CD4-positive, alpha-beta T cell (primary cell): ENCODE data around the gene CAMKK2. TPM values are rescaled to one million over a fixed set of nuclear protein-coding genes. Genes with fewer than 3 reads are reported as not detected.

Experiments
- ATAC-seq: fragments of 200-7000 bp; cut with Tn5 transposase; one replicate; pipeline ENCODE4 v1.10.0; 2022; ENCODE audit warnings: mild to moderate bottlenecking; ENCODE audit not compliant: poor library complexity
- CTCF ChIA-PET: fragments of 350-600 bp; sonication (Branson Sonifier 250); formaldehyde crosslinking; loops from one replicate; lab custom pipeline; 2021; ENCODE audit warnings: antibody characterized with exemption, inconsistent platforms; lab: Charles Lee
- POLR2A ChIA-PET: fragments of 350-600 bp; sonication (Branson Sonifier 250); formaldehyde crosslinking; loops from one replicate; lab custom pipeline; 2021; ENCODE audit warnings: antibody characterized with exemption, inconsistent platforms; lab: Charles Lee
- DNase-seq, 14 experiments: peaks; one replicate each; pipeline ENCODE4 v3.0.0-alpha.2; 2013 to 2020; ENCODE audit warnings: mixed read lengths in 2 of 14
- H3K27ac ChIP-seq, 2 donors: one replicate each; pipeline versions ENCODE4 v1.5.1 to v1.7.0; 2013; ENCODE audit warnings: low read length in 2 of 2, low read depth in 1 of 2, mild to moderate bottlenecking in 1 of 2
- H3K27me3 ChIP-seq, 2 experiments: 1 replicate in 1 of 2; 2 replicates in 1 of 2; pipeline versions ENCODE4 v1.6.1 to v1.7.0; 2013; ENCODE audit warnings: low read length in 2 of 2, control low read depth in 1 of 2, mild to moderate bottlenecking in 1 of 2, moderate library complexity in 1 of 2; ENCODE audit not compliant: insufficient read depth in 2 of 2, control insufficient read depth in 1 of 2
- H3K36me3 ChIP-seq: one replicate; pipeline ENCODE4 v1.6.1; 2013; ENCODE audit warnings: low read length, control low read depth; ENCODE audit not compliant: insufficient read depth
- H3K4me1 ChIP-seq: one replicate; pipeline ENCODE4 v1.6.1; 2013; ENCODE audit warnings: low read length, control low read depth; ENCODE audit not compliant: insufficient read depth
- H3K4me3 ChIP-seq: one replicate; pipeline ENCODE4 v1.5.1; 2013; ENCODE audit warnings: mild to moderate bottlenecking, low read length, moderate library complexity
- H3K9me3 ChIP-seq, 2 experiments: 1 replicate in 1 of 2; 2 replicates in 1 of 2; pipeline versions ENCODE4 v1.6.1 to v1.7.0; 2013; ENCODE audit warnings: low read length in 2 of 2, mild to moderate bottlenecking in 2 of 2, control low read depth in 1 of 2, moderate library complexity in 1 of 2; ENCODE audit not compliant: control insufficient read depth in 1 of 2, insufficient read depth in 1 of 2
- H3K27ac Mint-ChIP-seq: one replicate; pipeline ENCODE4 v1.8.0; 2020; ENCODE audit warnings: mixed read lengths
- H3K27me3 Mint-ChIP-seq: one replicate; pipeline ENCODE4 v1.8.0; 2021; ENCODE audit warnings: mixed read lengths
- H3K36me3 Mint-ChIP-seq: one replicate; pipeline ENCODE4 v1.8.0; 2021; ENCODE audit warnings: low read depth, mixed read lengths
- H3K4me1 Mint-ChIP-seq: one replicate; pipeline ENCODE4 v1.8.0; 2021; ENCODE audit warnings: low read depth, mixed read lengths
- H3K4me3 Mint-ChIP-seq: one replicate; pipeline ENCODE4 v1.8.0; 2020; ENCODE audit warnings: mild to moderate bottlenecking, mixed read lengths
- H3K9me3 Mint-ChIP-seq: one replicate; pipeline ENCODE4 v1.8.0; 2020; ENCODE audit warnings: mixed read lengths
- CTCF ChIP-seq: fragments of 200-600 bp; IDR thresholded peaks from one replicate; pipeline ENCODE4 v1.8.0; 2022; ENCODE audit warnings: antibody characterized with exemption, mild to moderate bottlenecking
- intact Hi-C, 2 experiments: fragments of 100-400 bp; cut with DNase I in 1 of 2; cut with micrococcal nuclease in 1 of 2; formaldehyde crosslinking; loops; one replicate each; pipeline versions ENCODE4 v1.15.1 to v1.9.0; 2023 to 2025; cut with DNase I, micrococcal nuclease
- total RNA-seq, 174 experiments: library from RNA in 2 of 174; stranded (reverse) in 2 of 174; gene quantifications; one replicate each; pipeline ENCODE4 v1.2.3 and lab custom pipeline; 2021 to 2026

Gene CAMKK2
- total RNA-seq, 2 experiments from 2014 or later = 6.7 to 6.8 TPM

- CTCF ChIA-PET = no interaction called here
- DNase-seq = peak in 3 of 14 experiments; percentile 38 to 48 (median 47)
- peak overlapping the region; percentile 88 for H3K27ac Mint-ChIP-seq
- peak; percentile 5 for ATAC-seq
- Histone ChIP-seq H3K9me3 (no peaks in the 10 kb centered on the region), H3K36me3 (peaks cover 21% of the 10 kb centered on the region), H3K27ac (peak overlapping the region; percentile 48 to 79), H3K4me1 (peaks cover 57% of the 10 kb centered on the region), H3K4me3 (no peak overlapping the region), H3K27me3 (no peaks in the 10 kb centered on the region)
- H3K4me3 Mint-ChIP-seq = peak overlapping the region; percentile 42
- peaks cover 47% of the 10 kb centered on the region for H3K36me3 Mint-ChIP-seq
- intact Hi-C loops = loop anchor here (5.0 to 10.0 kb wide), 2 partner anchors 91 to 108 kb away; partner anchors contain the start of gene P2RX7 (in 1 of the 2)
- POLR2A ChIA-PET = interaction anchor here (1.1 to 1.4 kb wide), 4 partner anchors 9 to 90 kb away, joined by 3 to 6 read pairs (median 3); partner anchors contain the start of gene P2RX7
- H3K4me1 Mint-ChIP-seq = peaks cover 47% of the 10 kb centered on the region
- no peaks in the 10 kb centered on the region for H3K9me3 Mint-ChIP-seq
- no peaks in the 10 kb centered on the region for H3K27me3 Mint-ChIP-seq
- TF ChIP-seq CTCF = no peak
Observed at GRCh38 chr12:121222847-121223246, 73.7 kb downstream of the CAMKK2 start.

- H3K9me3 Mint-ChIP-seq = no peaks in the 10 kb centered on the region
- H3K36me3 ChIP-seq = peaks cover 23% of the 10 kb centered on the region
- H3K9me3 ChIP-seq = no peaks in the 10 kb centered on the region
- H3K4me1 ChIP-seq = peaks cover 37% of the 10 kb centered on the region
- peaks cover 37% of the 10 kb centered on the region for H3K4me1 Mint-ChIP-seq
- no peak for DNase-seq
- no peak overlapping the region for H3K4me3 ChIP-seq
- ChIA-PET CTCF (no interaction called here), POLR2A (no interaction called here)
- H3K27ac Mint-ChIP-seq = peak overlapping the region; percentile 64
- H3K27me3 Mint-ChIP-seq = no peaks in the 10 kb centered on the region
- H3K36me3 Mint-ChIP-seq = peaks cover 49% of the 10 kb centered on the region
- intact Hi-C loops = no loop called here
- no peak overlapping the region for H3K27ac ChIP-seq
- no peaks in the 10 kb centered on the region for H3K27me3 ChIP-seq
- ATAC-seq = no peak
- H3K4me3 Mint-ChIP-seq = no peak overlapping the region
- TF ChIP-seq CTCF = no peak
Observed at GRCh38 chr12:121219353-121219986, 77.0 kb downstream of the CAMKK2 start.

- no peaks in the 10 kb centered on the region for H3K9me3 ChIP-seq
- H3K9me3 Mint-ChIP-seq = no peaks in the 10 kb centered on the region
- H3K36me3 ChIP-seq = peaks cover 25% of the 10 kb centered on the region
- H3K27ac ChIP-seq = no peak overlapping the region
- TF ChIP-seq CTCF = no peak
- intact Hi-C loops = no loop called here
- no peak overlapping the region for H3K4me3 ChIP-seq
- ATAC-seq (no peak), DNase-seq (no peak)
- H3K36me3 Mint-ChIP-seq = peaks cover 50% of the 10 kb centered on the region
- POLR2A ChIA-PET = interaction anchor here (0.8 to 1.5 kb wide), 2 partner anchors 8 to 20 kb away, joined by 4 to 6 read pairs; no protein-coding TSS in a partner anchor
- H3K27me3 Mint-ChIP-seq = no peaks in the 10 kb centered on the region
- H3K27me3 ChIP-seq = no peaks in the 10 kb centered on the region
- H3K4me3 Mint-ChIP-seq = no peak overlapping the region
- CTCF ChIA-PET = no interaction called here
- H3K27ac Mint-ChIP-seq = peak overlapping the region; percentile 61
- H3K4me1 ChIP-seq = peaks cover 35% of the 10 kb centered on the region
- peaks cover 35% of the 10 kb centered on the region for H3K4me1 Mint-ChIP-seq
Observed at GRCh38 chr12:121218588-121219352, 77.7 kb downstream of the CAMKK2 start.
